Fibroblast of the aortic adventitia (primary cell): ENCODE measurements around the gene PTPRN. TPM values are rescaled to one million over a fixed set of nuclear protein-coding genes. Genes with fewer than 3 reads are reported as not detected.

Source experiments
- DNase-seq: peaks from one replicate; pipeline ENCODE4 v3.0.0-alpha.2; 2010; ENCODE audit warnings: low read depth
- H3K4me3 ChIP-seq: 2 replicates; pipeline ENCODE4 v1.5.1; 2011; ENCODE audit warnings: low read depth, mild to moderate bottlenecking, control low read depth, low read length, moderate library complexity
- total RNA-seq: library from RNA; depleted of rRNA; stranded (reverse); fragments of >200 nt; gene quantifications from 2 replicates; pipeline ENCODE4 v1.2.3, GENCODE V29; 2012; ENCODE audit warnings: low replicate concordance
- TF ChIP-seq, protein P1 (sequence below): IDR thresholded peaks from 2 replicates; pipeline ENCODE4 v1.5.1; 2011; ENCODE audit warnings: mild to moderate bottlenecking, low read length, control low read depth, inconsistent platforms; ENCODE audit not compliant: insufficient read depth

The PTPRN gene
- total RNA-seq, 1 donor: 0.36 TPM

DNA sequence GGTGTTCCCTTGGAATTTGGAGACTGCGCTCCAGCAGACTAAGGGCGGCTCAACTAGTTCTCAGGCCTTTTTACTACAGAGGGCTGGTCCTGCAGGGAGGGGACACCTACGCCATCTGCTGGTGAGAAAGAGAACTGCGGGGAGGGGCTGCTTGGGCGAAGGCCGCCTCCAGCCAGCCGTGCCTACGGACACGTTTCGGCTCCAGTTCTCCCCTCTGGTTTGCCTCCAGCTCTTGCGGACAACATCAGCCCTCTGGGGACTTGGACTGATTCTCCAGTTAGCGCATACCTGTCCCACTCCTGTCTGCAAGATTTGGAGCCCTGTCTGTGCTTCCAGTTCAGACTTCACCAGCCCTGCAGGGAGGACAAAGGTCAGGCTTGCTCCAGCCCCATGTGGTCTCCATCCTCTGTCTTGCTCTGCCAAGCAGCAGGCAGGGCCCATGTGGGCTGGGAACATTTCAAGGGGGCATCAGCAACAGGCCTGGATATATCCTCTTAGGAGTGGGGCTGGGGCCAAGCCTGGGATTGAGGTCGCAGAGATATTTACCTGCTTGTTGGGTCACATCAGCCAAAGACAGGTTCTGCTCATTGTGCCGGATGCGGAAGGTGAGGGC is 10.3 kb downstream of the PTPRN start:
- TF ChIP-seq, protein P1, sequence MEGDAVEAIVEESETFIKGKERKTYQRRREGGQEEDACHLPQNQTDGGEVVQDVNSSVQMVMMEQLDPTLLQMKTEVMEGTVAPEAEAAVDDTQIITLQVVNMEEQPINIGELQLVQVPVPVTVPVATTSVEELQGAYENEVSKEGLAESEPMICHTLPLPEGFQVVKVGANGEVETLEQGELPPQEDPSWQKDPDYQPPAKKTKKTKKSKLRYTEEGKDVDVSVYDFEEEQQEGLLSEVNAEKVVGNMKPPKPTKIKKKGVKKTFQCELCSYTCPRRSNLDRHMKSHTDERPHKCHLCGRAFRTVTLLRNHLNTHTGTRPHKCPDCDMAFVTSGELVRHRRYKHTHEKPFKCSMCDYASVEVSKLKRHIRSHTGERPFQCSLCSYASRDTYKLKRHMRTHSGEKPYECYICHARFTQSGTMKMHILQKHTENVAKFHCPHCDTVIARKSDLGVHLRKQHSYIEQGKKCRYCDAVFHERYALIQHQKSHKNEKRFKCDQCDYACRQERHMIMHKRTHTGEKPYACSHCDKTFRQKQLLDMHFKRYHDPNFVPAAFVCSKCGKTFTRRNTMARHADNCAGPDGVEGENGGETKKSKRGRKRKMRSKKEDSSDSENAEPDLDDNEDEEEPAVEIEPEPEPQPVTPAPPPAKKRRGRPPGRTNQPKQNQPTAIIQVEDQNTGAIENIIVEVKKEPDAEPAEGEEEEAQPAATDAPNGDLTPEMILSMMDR: peak; percentile 99
- peak; percentile 83 for DNase-seq
- H3K4me3 ChIP-seq: no peak overlapping the region

DNA sequence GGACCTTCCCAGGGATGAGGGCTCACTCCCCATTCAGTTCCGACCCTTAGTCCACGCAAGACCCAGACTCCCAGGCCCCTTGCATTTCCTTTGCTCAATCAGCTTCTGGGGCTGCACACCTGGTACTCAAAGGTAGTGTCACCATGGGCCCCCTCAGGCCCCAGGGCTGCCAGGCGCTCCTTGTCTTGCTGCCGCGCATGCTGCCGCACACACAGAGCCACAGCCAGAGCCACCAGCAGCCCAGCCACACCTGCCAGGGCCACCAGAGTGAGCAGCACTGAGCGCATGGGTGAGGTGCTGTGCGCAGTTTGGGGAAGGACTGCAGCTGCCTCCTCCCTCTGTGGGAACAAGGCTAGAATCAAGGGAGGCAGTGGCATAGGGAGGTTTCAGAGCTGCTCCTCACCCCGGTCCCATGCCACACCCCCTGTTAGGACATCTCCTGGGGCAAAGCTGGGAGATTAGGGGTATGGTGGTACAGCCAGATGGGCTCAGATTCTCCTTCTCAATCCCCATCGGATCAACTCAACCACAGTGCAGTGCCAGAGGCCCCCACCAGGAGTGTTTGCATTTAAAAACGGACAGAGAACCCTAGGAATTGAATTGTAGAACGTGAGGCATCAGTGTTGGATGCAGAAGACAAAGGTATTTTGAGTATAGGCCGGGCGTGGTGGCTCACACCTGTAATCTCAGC is 11.3 kb downstream of the PTPRN start:
- TF ChIP-seq, protein P1: peak; percentile 41
- no peak overlapping the region for H3K4me3 ChIP-seq
- DNase-seq: no peak

DNA sequence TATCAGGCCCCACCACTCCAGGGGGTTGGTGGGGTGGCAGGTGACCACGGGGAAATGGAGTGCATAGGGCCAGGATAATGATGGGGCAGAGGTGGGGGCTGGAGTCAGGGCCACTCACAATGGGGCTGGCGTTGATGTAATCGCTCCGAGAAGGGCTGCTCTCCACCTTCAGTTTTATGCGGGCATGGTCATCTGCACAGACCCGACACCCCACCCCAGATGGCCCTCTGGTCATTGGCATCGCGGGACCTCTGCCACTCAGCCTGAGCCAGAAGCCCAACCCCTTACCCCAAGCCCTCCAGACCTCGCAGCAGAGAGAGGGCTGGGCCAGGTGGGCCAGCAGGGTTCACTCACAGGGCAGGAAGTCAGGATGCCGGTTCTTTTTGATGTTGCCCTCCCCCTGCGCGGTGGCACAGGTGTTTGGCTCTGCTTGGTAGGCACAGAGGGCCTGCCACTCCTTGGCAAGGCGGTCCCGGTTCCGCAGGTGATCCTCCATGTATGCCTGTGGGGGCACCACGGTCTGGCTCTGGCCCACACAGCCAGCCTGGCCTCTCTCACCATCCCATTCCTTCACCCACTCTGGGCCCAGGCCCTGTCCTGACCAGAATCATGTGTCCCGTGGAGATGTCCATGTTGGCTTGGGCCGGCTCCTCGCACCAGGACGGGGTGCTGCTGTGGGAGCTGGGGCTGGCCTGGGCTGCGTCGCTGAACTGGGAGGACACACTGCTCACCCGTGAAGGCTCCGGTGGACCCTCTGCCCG is 12.4 kb downstream of the PTPRN start:
- DNase-seq: no peak
- TF ChIP-seq, protein P1: no peak

DNA sequence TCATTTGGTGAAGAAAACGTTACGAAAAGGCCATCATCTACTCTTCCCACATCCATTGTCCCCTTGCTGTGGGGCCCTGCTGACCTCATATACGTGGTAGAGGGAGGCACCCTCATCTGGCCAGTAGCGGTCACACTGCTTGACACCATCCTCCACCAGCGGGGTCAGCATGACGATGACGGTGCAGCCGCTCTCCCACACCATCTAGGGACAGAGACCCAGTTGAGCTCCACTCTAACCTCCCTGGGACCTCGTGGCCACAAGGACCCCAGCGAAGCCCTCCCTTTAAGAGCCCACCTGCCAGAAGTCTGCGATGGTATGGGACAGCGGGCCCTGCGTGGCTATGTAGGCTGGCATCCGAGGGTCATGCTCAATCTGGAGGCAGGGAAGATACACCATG is 13.1 kb downstream of the PTPRN start:
- no peak for DNase-seq
- TF ChIP-seq, protein P1: no peak
- H3K4me3 ChIP-seq: no peak overlapping the region

More for the DNA sequence above, 12.4 kb downstream of the PTPRN start:
- no peak overlapping the region for H3K4me3 ChIP-seq

DNA sequence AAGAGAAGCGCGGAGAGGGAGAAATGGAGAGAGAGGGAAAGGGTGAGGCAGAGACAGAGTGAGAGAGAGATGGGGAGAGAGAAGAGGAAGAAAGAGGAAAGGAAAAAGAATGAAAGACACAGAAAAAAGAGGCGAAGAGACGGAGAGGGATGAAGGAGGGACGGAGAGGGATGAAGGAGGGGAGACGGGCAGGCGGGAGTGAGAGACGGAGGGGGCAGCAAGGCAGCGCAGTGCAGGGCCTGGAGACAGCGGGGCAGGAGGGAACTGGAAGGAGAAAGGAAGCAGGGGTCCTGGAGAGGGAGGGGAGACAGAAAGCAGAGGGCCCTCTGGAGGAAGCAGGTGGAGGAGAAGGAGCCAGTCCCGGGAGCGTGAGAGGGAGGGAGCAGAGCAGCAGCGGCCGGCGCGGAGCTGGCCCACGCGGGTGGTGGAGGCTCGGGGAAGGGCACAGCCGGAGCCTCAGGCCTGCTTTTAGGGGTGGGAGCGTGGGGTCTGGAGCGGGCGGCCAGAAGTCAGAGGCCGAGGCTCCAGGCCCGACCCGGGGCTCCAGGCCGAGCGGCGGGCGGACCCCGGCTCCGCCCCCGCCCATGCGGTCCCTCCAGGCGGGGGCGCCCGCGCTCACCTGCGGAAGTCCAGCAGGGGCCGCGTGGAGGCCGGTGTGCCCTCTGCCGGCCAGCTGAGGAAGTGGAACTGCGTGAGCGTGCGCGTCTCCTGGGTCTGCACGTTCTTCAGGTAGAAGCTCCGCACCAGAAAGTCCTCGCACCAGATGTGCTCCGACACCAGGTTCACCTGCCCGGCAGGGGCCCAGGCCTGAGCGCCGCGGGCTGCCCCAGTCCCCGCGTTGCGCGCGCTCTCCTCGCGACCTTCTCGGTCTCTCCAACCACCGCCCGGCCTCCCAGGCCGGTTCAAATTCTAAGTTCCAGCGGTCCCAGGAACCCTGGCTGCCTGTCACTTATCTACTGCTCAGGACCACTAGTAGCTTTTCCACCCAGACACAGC is 14.5 kb downstream of the PTPRN start:
- peak; percentile 74 for DNase-seq
- TF ChIP-seq, protein P1: peak; percentile 91

DNA sequence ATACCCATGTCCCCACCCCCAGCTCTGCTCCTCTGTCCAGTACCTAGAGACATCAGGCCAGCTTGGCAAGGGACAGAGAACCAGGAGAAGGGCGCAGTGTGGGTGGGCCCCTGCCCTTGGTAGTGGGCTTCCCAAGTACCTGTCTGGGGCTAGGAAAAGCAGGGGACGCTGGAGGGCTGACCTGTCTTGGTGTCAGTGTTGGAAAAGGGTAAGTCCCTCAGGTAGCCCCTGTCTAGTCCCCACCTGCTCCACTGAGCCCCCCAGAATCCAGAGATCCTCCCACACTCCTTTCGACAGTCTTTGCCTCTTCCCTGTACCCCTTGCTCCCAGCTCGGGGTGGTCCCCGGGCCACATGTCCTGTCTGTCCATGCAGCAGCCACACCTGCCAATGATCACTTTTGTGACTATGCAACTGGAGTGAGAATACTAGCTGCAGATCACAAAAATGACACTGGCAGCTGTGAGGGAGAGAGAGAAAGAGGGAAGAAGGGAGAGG is 15.4 kb downstream of the PTPRN start:
- no peak for DNase-seq
- H3K4me3 ChIP-seq: no peak overlapping the region
- TF ChIP-seq, protein P1: no peak

More for the DNA sequence above, 14.5 kb downstream of the PTPRN start:
- H3K4me3 ChIP-seq: peak overlapping the region; percentile 60
